Colon (tissue), 2 donors: ENCODE data around the gene ART1.

Experiments used
- FAIRE-seq: peaks from 2 replicates; lab custom pipeline; 2012; peaks lifted over from hg19 to GRCh38; lab: Jason Lieb, UNC
- donor health status: control.
- donor health status: control.

The ART1 gene

DNA sequence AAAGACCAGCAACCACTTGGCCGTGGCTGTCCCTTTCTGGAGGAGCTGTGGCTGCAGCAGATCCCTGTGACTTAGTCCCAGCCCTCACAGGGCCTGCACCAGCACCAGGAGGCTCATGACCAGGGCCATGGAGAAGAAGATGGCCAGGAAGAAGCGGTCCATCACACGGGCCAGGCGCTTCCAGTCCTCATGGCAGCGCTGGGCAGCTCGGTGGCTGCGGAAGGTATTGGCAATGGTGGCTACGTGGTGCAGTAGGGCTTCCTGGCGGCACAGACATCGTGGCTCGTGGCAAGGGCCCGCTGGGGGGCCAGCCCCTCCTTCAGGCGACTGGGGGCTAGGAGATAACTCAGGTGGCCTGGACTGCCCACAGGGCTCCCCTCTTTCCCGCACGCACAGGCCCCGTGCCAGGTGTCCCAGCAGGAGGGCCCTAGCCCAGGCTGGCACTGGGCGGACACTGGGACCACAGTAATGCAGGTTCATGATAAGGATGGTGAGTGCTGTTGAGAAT, 21.1 kb downstream of the ART1 start:
- no peak for FAIRE-seq

- no peak for FAIRE-seq
Observed at GRCh38 chr11:3667149-3668035, 22.5 kb downstream of the ART1 start.

- no peak for FAIRE-seq
Observed at GRCh38 chr11:3669128-3669527, 24.2 kb downstream of the ART1 start.

DNA sequence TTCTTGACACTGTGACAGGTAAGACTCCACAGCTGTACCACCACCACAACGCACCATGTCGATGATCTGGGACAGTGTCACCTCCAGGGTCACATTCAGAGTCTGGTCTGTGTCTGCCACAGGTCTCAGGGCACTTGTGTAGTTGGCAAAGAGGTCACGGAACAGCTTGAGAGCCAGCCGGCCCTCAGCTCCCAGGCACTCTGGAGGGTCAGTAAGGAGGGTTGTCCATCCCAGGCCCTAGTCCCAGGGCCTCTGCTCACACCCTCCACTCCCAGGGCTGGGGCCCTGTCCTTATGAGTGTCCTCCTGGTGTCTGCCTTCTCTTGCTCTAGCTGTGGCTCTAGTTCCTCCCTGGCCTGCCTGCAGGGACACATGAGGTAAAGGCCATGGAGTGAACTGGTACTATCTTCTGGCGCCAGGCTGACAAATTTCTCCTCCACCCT, 24.8 kb downstream of the ART1 start:
- FAIRE-seq, result no peak

GRCh38 chr11:3671334-3672254, 26.7 kb downstream of the ART1 start, which contains the start of gene CHRNA10:
TSS of gene CHRNA10 (minus strand) at chr11:3671384. CDS start at chr11:3671312, 72 bp downstream.
- FAIRE-seq, result no peak

DNA sequence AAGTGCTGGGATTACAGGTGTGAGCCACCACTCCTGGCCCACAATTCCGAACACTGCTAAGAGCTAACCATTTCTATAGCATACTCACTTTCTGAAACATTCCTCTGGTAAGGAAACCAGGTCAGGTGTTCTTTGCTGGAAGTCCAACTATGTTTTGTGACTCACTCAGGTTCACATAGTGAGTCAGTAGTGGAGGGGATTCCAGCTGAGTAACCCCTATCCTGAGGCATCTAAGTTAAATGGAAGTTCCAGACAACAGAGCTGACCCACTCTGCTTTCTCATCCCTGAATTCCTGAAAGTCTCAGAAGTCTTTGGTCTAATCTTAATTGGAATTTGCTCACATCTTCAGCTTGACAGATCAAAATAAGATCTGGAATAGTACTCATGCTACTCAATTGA, 29.3 kb downstream of the ART1 start:
- no peak for FAIRE-seq

DNA sequence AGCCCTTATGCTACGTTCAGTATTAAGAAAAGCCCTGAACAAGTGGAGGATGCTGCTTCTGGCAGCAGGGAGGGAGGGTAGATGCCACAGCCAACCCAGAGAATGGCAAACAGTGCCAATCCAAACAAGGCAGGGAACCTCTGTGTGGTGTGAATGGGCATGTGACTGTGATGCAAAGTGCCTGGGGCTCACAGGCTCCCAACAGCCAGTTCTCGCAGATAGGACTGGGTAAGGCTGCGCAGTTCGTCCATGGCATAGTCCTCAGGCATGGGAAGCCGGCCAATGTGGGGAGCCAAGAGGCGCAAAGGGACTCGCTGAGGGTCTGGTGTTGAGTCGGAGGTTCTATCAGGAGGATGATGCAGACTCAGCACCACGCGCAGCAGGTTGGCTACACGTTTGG, 31.0 kb downstream of the ART1 start:
- FAIRE-seq, result no peak

- no peak for FAIRE-seq
Observed at GRCh38 chr11:3679077-3679476, 34.1 kb downstream of the ART1 start.

DNA sequence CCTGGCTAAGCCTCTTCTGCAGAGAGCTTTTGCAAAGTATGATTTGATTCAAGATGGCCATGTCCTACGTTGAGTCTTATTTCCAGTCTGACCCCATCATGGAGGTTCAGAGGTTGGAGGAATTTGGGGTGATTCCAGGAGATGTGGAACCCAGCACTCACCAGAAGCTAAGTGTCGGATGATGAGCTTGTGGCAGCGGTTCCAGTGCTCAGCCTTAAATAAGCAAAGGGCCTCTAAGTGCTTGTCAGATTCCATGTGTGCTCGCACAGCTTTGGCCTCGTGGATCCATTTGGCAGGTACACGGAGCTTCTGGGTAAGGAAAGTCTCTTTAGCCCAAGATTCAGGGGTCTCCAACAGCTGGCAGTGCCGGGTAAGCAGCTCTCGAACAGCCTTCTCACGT, 38.1 kb downstream of the ART1 start:
- no peak for FAIRE-seq

DNA sequence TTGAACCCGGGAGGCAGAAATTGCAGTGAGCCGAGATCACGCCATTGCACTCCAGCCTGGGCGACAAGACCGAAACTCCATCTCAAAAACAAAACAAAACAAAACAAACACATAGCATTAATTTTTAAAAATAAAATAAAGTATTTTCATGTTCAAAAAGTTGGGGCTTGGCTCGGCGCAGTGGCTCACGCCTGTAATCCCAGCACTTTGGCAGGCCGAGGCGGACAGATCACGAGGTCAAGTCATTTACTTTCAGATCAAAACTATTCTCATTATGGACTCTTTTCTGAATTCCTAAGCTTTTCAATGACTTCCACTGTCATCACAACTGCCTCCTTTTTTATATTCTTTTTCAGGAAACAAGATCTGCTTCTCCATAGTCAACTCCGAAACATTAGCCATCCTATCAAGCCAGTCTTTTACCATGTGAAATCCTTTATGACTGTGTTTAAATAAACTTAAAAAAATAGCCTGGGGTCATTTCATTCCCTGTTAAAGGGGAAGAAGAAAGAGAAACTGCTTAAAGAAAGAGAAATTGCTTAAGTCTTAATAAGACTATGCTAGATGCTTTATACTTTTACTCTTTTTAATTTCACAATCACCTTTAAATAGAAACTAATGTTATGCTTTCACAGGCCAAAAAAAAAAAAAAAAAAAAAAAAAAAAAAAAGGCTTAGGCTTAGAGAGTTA, 39.3 kb downstream of the ART1 start:
- no peak for FAIRE-seq

DNA sequence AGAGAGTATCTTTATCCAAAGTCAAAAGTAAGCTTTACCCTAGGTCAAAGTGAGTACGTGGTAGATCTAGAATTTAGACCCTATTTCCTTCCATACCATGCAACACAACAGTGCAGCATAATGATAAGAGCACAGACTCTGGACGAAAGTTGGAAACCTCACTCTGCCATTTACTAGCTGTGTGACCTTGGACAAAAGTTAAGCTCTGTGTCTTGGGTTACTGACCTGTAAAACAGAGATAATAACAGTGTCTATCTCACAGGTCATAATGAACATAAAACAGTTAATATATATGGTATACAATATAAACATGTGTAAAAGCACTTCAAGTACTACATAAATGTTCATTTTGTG, 39.9 kb downstream of the ART1 start:
- no peak for FAIRE-seq

DNA sequence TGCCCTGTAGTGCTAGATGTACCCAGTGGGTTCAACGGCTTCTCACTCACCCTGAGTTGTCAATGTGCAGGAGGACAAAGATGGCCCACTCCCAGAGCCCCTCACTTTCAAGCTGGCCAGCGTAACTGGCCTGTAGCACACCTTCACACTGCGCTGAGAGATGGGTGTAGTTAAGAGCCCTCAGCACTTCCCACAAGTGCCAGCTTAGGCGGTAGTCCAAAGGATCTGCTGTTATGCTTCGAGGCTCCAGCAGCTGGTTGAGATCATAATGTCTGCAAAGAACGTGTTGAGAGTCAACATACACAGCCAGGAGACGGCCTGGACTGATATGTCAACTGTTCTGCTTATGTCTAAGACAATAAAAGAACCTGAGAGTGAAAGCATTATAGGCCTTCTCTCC, 41.0 kb downstream of the ART1 start:
- no peak for FAIRE-seq

- FAIRE-seq, result no peak
Observed at GRCh38 chr11:3686751-3687150, 41.8 kb downstream of the ART1 start.

GRCh38 chr11:3700410-3700809, 55.5 kb downstream of the ART1 start:
- FAIRE-seq, result no peak

- no peak for FAIRE-seq
Observed at GRCh38 chr11:3700910-3701309, 56.0 kb downstream of the ART1 start.

DNA sequence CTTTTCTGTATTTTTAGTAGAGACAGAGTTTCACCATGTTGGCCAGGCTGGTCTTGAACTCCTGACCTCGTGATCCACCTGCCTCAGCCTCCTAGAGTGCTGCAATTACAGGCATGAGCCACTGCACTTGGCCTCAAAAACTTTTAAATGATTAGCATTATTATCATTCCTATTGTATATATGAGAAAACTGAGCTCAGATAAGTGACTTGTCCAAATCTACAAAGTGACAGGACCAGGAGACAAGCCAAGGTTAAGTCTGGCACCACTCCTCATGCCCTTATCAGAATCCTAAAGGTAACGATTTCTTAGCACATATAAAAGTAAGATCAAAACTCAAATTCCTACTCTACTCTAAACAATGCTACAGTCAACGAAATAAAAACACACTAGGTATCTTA, 58.5 kb downstream of the ART1 start:
- no peak for FAIRE-seq

DNA sequence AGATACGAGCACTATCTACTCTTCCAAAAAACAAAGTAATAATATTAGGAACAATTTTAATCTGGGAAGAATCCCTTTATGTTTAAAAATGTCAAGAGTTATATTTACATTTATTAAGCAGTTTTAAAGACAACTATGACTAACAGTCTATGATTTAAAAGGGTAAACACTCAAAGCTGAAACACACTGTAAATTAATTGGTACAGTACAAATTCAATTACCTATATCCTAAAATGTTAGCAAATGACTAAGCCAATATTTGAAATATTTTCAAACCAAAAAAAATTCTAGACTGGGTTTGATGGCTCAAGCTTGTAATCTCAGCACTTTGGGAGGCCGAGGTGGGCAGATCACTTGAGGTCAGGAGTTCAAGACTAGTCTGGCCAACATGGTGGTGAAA, 62.2 kb downstream of the ART1 start:
- FAIRE-seq, result no peak

DNA sequence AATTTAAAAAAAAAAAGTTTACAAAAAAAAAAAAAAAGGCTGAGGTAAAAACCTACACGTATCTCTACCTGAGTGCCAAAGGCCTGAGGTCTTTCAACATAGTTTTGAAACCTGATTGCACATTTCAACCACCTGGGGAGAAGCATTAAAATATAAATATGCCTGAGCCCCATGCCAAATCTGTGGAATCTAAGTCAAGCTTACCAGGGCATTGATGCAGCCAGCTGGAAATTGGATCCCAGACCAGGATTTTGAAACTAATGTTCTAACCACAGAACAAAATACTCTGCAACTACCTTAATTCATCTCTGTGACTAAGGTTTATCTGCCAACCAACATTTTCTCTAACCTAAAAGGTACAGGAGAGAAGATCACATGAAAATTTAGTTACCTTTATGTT, 65.0 kb downstream of the ART1 start:
- FAIRE-seq, result no peak

GRCh38 chr11:3710485-3711259, 65.7 kb downstream of the ART1 start:
- FAIRE-seq, result no peak

DNA sequence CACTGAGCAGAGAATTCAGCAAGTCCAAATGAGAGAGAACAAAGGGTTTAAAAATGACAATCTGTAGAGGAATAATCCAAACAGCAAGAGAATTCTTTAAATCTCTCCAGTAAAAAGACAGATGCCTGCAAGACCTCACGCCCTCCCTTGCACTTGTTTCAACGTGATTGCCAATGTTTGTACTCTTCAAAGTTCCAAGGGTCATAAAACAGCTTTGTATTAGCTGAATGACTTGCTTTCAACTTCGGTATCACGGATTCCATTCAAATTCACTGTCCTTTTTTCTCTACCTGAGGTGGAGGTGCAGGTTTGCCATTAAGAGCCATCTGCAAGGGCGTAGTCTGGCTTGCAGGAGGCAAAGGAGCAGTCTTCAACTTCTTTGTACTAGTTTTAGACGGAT, 67.3 kb downstream of the ART1 start:
- no peak for FAIRE-seq
